CD4-positive, alpha-beta T cell treated with Interleukin-17A for 4 hours (primary cell): ENCODE results near the gene MXRA5.
"Not testable (repeated sequence)": the region's sequence is repeated elsewhere in the genome, so short reads cannot be mapped to it uniquely, and the experiment has no call there.

Experiments used
- DNase-seq: peaks from one replicate; pipeline ENCODE4 v3.0.0-alpha.2; 2020; ENCODE audit warnings: mixed read lengths

MXRA5 gene

DNA sequence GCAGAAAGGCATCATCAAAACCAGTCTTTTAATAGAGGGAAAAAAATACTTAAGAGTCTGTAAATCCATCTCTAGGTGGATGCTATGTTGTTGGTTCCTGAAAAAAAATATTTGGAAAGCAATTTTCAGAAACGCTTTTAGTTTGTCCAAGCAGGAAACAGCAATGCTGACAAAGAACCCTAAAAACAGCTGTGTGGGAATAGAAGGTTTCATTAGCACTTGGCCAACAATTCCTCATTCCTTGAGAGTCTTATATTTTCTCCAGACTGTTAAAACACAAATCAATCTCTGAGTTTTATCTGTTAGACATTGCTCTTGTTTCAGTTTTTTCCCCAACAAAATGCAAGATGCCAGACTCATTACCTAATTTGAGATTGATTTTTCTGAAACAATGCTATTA lies 6.4 kb downstream of the MXRA5 start:
- no peak for DNase-seq

DNA sequence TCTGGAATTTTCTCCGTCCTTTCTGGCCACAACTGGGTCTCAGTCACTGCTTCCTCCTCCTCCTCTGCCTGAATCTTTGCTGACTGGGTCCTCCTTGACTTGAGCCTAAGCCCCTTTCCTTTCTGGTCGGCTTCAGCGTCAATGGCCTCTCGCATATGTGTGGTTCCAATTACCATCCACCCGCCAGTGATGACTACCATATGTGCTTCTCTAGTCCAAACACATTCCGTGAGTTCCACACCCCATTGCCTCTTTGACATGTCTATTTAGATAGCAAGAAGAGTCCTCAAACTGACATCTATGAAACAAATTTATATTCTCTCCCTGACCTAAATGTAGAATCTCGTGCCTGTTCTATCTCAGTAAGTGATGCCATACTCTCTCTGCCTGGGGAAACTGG lies 19.8 kb downstream of the MXRA5 start:
- DNase-seq, result no peak

DNA sequence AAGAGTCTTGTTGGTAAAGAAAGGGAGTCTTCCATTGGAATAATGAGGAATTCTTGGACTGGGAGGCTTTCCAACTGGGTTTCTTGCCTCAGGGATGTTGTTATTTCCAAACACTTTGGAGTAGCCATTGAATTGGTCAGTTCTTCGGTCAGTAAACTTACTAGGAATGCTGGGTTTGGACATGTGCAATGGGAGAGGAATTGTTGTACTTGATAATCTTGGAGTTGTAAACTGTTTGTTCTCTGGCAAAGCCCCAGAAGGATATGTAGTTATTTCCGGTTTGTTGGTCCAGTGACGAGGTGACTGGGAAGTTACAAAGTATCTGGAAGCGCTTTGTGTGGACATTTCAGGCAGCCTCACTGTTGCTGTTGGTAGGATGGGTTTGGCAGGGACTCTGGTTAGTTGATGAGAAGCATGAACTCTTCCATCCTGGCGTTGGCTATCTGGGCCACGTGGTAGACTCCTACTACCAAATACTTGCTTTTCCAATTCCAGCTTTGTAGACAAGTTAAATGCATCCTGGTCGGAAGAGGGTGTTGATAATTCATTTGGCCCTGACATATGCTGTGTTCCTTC lies 25.9 kb downstream of the MXRA5 start:
- DNase-seq, result no peak

DNA sequence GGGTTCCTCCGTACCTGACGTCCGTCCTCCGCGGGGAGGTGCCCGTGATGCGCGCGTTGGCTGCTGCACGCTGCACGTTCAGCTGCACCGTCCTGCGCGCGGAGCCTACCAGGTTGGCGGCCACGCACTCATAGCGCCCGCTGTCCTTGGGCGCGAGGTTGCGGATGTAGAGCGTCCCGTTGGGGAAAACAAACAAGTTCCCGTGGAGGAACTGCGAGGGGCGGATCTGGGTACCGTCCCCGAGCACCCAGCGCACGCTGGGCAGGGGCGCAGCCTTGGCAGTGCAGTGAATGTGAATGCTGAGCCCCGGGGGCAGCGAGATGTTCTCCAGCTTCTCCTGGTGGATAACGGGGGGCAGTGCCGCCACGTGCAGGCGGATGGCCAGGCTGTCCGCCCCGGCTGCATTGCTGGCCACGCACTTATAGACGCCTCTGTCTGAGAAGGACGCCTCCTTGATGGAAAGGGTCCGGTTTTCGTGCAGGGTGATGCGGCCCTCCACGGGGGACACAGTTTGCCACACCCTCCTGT lies 29.2 kb downstream of the MXRA5 start:
- no peak for DNase-seq

DNA sequence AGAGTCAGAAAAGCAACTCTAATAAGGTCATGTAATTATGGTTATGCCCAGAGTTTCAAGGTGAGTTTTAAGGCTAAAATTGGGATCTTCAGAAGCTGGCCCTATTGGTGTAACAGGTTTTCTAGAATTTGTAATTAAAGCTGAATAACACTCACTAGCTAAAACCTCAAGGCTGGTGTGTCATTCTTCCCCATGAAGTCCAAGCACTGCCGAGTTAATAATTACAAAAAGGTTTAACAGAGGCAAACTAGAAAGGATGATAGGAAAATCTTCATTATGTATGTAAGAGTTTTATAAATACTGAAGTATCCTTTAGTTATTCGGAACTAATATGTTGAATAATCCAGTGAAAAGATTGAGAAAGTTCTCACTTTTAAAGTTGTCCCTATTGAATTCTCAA lies 34.3 kb downstream of the MXRA5 start:
- no peak for DNase-seq

DNA sequence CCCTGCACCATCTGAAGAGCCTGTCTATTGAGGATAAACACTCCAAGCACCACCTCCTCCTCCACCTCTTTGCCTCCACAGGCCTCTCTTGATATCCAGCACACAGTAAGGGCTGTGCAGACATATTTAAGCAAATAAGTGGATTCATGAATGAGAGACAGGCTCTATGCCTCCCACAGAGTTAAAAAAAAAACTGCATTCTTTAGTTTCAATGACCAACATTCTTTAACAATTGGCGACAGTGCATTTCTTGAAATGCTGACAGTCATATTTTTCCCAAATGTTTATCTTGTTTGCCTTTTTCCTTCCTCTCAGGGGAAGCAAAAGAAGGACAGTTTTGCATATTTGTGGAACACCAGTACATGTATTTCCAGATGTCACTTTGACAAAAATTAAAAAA lies 38.6 kb downstream of the MXRA5 start:
- DNase-seq, result no peak

DNA sequence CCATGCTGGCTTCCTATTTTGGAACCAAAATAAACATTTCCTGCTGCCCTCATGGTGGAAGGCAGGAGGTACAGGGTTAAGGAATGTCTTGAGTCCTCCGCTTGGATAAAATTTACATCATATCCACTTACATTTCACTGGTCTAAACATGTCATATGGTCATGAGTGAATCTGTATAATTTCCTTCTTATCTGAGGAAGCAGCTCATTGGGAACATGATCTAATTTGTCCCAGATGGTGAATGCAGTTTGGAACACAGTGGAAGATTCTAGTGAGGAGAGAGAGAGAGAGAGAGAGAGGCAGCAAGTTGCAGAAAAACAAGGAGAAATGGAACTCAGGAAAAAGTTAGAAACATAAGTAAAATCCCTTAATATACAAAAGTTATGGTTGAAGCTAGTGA lies 46.8 kb downstream of the MXRA5 start:
- no peak for DNase-seq

DNA sequence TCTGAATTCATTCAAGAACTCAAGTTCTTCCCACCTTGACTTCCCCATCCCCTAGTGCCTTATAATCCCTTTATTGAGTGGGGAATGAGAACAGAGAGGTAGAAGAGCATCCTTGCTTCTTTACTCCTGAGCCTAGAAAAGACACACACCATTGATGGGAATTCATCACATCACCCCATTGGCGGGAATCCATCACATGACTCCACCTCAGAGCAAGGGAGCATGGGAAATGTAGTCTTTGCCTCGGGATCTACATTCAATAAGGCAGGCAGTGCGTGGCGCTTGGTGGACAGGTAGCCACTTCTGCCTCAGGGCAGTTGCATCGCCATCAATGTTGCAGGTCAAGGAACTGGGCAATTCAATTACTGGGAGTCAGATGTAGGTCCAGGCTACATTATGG lies 50.7 kb downstream of the MXRA5 start:
- no peak for DNase-seq

DNA sequence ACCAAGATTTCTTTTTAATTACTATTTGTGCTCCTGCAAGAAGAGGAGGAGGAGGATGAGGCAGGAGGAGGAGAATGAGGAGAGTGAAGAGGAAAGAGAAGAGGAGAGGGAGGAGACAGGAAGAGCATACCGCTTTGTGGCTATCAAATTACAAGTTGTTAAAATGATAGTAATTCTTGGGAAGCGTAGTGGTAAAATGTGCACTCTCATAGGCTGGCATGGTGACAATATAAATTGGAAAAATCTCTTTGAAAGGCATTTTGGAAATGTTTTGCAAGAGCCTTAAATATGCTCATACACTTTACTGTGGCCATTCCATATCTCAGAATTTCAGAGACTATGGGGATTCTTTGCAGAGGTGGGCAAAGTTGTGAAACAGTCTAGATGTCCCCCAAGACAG lies 53.2 kb downstream of the MXRA5 start:
- no peak for DNase-seq

DNA sequence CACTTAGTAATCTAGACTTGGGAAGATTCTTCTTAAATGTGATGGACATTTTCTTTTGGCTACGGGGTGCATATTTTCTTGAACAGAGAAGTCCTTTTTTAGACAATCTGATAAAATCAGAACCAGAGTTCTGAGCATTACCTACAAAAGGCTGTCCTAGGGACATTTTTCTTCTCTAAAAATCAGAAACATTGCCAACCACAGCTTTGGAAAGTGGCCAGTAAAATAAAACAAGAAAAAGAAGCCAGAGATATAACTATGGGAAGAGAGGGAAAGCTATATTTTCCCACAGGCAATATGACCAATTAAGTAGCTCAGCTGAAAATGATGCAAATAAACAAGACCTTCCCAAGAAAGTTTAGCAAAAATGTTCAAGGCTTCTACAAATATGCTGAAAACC lies 55.9 kb downstream of the MXRA5 start:
- DNase-seq, result no peak

DNA sequence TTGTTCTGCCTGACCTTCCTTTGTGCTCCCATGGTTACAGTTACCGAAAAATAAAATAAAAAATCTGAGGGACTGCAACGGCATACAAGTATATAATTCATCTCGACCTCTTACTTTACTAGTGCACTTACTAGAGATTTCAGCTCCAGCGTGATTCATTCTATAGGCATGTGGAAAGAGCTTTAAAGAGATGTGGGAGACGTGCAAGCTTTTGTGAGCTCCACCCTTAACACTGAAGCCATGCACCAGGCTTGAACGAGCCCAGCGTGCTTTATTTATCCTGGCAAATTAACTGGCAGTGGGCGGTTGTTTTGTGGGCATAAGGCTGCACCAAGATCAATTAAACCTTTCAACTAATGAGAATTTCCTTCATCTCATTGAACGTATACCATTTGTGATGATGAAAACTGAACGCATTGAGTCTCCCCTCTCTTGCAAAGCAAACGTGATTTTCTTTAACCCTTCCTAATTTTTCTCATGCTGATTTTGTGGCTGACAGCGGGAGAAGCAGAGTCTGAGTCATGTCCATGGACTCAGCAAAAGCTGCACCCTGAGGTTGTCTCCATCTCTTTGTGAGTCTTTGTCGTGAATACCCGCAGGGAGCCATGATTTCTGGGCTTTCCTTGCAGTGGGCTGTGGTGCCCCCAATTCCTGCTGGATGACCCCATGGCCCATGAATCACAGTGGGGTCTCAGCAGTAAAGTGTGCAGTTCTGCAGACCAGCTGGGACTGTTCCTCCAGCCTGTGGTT lies 60.1 kb downstream of the MXRA5 start:
- no peak for DNase-seq

DNA sequence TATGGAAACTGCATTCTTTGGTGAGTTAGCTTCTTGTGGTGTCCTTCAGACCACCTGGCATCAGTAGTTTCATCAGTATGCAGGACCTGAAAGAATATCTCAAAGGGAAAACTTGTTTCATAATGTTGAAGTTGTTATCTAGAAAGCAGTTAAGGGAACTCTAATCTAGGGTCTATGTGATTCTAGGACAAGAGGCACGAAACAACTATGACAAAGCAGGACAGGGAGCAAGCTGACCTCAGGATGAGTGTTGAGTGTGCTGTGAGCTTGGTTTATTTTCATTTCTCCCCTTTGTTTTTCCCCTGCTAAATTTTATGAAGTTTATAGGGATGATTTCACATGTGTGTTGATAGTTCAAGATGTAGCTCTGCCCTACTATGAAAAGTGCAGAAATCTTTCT lies 65.7 kb downstream of the MXRA5 start:
- DNase-seq, result no peak

DNA sequence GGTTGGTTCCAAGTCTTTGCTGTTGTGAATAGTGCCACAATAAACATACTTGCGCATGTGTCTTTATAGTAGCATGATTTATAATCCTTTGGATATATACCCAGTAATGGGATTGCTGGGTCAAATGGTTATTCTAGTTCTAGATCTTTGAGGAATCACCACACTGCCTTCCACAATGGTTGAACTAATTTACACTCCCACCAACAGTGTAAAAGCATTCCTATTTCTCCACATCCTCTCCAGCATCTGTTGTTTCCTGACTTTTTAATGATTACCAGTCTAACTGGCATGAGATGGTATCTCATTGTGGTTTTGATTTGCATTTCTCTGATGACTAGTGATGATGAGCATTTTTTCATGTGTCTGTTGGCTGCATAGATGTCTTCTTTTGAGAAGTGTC lies 72.8 kb downstream of the MXRA5 start:
- not testable (repeated sequence) for DNase-seq

DNA sequence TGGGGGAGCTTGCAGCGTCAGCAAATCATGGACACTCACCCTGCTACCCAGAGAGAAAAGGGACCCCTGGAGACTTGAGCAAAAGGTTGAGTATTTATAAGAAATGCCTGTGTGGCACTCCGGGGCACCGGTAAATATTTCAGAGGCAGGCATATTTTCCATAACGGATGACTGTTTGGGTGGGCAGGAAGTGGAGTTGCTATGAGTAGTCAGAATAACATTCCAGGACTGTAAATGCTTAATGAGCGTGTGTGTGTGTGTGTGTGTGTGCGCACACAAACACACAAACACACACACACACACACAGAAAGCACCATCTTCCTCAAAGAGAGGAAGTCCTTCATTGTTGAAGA lies 74.6 kb downstream of the MXRA5 start:
- no peak for DNase-seq

DNA sequence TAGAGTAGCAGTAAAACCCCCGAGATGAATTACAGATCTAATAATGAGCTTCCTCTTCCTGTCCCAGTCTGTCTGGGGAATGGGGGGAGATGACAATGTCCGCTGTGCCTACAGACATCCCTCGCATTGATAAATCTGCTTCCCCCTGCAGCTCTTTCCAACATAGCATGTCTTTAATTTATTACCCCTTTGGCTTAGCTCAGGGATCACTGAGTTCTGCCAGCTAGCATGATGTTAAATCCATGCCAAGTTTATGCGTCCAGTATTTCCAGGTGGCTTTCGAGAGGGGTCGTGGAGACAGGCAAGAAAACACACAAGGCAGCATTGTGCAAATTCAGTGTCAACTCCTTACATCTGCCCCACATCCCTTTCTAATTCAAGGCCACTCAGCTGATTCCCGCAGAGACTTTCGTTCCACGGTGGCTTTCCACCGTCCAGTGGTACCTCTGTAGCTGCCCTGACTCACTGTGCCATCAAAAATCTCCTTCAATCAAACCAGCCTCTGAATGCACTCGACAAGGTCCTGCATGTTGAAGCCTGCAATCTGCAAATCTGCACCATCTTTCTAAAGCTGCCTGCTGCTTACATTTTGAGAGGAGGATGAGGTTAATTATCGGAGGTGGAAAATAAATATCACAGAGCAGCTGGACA lies 75.1 kb downstream of the MXRA5 start:
- no peak for DNase-seq

DNA sequence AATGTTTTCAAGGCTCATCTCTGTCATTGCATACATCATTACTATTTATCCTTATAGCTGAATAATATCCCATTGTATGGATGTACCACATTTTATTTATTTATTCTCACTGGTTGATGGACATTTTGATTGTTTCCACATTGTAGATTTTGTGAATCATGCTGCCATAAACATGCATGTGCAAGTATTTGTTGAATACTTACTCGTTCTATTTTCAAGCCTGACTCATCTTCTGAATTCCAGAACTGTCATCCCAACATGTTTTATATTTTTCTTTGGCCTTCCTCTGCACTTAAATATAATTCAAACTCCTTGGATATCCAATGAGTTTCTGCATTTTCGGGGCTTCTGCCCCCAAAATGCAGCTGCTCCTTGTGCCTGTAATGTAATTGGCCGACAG lies 77.6 kb downstream of the MXRA5 start:
- DNase-seq, result no peak

DNA sequence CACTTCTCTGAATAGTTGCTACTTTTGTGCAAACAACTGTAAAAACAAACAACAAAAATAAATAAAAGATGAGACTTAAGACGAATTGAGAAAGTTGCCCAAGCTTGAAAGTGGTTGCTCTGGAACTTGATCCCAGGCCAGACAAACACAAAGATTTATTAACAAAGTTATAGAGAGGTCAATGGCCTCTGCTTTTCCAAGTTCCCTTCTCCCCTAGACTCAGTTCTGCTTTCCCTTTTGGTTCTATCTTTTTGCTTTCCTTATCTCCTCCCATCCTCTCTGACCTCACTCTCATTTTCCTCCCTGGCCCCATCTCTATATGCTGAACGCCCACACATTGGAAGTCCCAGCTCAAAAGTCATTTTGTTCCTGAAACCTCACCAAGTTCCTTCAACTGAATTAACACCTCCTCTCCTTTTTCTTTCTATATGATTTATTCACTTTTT lies 82.7 kb downstream of the MXRA5 start:
- no peak for DNase-seq

DNA sequence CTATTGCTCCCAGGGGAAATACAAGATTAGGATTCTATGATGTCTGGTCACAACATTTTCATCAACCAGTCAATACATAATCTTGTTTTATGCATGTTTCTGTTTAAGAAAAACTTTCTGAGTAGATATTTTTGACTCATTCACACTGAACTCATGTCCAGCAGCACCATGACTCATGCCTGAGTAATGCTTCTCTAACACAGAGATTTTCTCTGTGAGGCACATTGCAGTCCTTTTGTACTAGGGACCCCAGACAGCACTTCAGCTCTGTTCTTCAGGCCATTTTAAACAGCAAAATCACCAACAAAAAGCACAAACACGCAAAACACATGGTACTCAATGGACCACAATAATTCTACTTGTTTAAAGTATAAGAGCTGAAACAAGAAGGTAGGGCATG lies 83.6 kb downstream of the MXRA5 start:
- no peak for DNase-seq
